ENCODE results near the gene DEPDC5.

Gene DEPDC5

DNA sequence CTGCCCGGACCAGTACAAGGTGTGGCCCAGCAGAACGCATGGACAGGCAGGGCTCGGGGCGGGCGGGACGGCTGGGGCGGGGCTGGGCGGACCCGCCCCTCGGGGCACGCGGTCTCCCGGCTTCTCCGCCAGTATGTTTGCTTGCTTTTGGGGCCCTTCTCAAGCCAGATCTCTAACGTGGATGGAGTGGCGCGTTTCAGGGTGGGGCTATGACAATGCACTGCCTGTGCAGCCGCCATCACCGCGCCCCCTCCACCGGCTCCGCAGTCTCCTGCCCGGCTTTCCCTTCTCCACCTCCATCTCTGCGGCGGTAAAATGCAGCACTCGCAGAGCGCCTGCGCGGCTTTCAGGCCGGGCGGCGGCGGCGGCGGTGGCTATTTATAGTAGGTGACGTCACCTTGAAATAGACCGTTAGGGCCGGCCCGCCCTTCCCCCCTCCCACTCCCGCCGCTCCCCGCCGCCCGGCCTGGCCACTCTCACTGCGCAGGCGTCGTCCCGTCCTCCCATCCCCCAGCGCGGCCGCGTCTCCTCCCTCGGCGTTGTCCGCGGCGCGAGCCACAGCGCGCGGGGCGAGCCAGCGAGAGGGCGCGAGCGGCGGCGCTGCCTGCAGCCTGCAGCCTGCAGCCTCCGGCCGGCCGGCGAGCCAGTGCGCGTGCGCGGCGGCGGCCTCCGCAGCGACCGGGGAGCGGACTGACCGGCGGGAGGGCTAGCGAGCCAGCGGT is 190.3 kb downstream of the DEPDC5 start, which contains the start of gene YWHAH:
Gene YWHAH (plus strand): TSS at position 558 of the 722 bp plus-strand sequence. CDS start 199 bp downstream, outside the sequence.
- in situ Hi-C loops (cut with HindIII; ENCODE audit: low sequenced_read_pairs) = no loop called here

DNA sequence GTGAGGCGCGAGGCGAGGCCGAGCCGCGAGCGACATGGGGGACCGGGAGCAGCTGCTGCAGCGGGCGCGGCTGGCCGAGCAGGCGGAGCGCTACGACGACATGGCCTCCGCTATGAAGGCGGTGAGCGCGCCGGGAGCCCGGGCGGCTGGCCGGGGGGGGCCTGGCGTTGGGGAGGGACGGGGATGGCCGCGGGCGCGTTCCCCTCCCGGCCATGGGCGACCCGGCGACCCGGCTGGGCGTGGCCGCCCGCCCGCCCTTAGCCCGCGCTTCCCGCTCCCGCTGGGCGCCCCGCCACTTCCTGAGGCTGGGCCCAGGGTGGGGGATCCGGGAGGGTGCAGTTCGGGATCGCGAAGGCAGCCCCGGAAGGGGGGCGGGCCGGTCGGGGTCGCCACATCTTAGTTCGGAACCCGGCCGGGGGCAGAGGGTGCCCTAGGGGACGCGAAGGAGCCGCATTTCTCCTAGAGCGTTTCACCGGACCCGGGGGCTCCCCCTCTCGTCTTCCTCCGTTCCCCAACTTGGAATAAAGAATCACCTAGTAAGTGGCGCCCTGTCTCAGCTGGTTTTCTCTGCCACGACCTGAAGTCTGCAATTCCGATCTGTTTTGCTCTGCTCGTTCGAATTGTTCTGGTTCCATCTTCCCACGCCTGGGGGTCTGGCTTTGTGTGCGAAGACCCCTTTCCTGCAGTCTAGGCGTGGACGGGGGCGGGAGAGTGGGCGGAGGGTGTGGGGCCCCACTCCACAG is 191.1 kb downstream of the DEPDC5 start:
- in situ Hi-C loops (cut with HindIII; ENCODE audit: low sequenced_read_pairs) = no loop called here

DNA sequence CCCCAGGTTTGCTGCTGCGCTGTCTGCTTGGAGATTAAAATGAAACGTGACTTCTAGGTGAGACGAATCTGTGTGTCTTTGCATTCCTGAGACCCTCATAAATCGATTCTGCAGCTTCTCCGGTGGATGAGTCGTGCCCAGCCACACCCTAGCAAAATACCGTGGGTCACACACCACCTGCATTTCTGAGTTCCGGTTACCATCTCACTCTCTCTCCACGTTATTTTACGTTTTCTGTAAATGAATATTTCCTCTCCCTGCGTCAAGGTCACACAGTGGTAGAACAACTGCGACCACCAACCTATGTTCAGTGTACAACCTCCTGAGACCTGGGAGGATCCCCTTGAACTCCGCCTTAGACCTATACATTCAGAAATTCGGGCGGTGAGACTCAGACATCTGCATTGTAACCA is 191.6 kb downstream of the DEPDC5 start:
- in situ Hi-C loops (cut with HindIII; ENCODE audit: low sequenced_read_pairs) = no loop called here

DNA sequence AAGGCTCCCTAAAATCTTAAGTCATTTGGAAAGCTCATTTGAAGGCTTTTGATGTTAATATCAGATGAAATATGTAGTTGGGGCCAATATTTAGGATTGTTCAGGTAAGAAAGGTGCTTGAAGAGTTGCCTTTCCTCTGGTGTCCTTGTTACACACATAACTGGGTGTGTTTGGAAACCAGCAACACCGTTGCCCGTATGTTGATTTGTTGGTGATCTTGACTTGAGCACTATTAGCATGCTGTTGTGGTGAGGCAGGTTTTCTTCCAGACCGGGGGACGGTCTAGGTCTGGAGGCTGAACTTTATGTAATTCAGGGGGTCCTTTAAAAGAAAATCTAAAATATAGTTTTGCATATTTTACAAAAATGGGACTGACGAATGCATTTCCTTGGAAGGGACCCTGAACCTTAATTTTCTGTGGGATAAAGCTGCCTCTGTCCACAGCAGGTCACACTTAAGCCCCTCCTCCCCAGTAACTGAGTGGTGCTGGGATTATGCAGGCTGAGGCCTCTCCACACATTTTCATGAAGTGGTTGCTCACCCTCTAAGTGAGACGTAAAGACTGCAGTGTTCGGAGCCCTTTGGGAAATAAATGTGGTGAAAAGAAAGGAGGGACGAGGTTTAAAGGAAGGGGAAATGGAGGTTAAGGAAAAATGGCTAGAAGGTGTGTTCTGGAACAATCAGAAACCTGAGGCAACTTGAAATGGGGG is 192.3 kb downstream of the DEPDC5 start:
- in situ Hi-C loops (cut with HindIII; ENCODE audit: low sequenced_read_pairs) = no loop called here

DNA sequence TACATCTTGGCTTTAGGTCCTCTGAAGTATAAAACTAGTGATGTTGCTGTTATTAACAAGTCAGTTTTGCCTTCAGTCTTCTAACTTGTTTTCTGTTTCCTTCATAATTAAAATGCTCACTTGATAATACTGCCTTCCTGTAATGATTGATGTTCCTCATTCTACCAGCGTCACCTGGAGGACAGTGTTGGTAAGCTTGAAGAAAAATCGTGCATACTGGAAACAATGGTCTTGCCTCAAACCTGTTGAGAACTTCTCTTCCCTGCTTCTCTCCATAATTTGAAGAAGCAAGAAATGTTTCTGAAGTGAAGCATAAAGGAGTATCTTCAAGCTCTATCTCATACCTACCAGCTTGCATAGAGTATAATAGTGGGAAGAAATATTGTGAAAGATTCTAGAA is 193.5 kb downstream of the DEPDC5 start:
- in situ Hi-C loops (cut with HindIII; ENCODE audit: low sequenced_read_pairs) = no loop called here

DNA sequence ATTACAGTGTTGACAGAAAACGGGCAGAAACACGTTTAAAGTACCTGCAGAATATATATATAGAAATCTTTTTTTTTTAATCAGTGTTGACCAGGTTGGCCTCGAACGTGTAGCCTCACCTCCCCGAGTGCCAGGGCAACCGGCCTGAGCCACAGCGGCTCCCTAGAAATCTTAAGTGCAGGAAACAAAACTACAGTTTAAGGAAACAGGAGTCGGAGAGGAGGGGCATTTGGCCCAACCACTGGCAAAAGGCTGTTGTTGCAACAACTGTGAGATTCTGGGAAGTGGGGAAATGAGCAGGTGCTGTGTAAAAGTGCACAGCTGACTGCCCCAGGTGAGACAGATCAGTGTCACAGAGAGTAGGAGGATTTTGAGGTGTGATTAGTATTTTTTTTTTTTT is 194.2 kb downstream of the DEPDC5 start:
- in situ Hi-C loops (cut with HindIII; ENCODE audit: low sequenced_read_pairs) = no loop called here

DNA sequence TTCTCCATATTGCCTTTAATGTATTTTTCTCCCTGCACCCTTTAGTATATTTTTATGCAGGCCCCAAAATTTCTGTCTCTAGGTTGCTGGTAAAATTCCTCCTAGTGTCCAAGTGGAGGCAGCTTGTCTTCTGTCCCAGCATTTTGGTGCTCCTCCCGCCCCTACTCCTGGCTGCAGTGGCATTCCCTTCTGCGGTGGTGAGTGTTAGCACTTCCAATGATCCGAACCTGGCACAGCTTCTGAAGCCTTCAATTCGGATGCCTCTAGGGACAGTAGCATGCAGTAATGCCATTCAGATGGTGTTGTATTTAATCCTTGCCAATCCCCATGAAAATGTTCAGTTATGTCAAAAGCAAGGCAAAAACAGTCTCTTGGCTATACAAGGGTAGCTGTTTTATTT is 196.4 kb downstream of the DEPDC5 start:
- in situ Hi-C loops (cut with HindIII; ENCODE audit: low sequenced_read_pairs) = loop anchor here (5.0 kb wide), 1 partner anchor 113 kb away; no protein-coding TSS in a partner anchor

DNA sequence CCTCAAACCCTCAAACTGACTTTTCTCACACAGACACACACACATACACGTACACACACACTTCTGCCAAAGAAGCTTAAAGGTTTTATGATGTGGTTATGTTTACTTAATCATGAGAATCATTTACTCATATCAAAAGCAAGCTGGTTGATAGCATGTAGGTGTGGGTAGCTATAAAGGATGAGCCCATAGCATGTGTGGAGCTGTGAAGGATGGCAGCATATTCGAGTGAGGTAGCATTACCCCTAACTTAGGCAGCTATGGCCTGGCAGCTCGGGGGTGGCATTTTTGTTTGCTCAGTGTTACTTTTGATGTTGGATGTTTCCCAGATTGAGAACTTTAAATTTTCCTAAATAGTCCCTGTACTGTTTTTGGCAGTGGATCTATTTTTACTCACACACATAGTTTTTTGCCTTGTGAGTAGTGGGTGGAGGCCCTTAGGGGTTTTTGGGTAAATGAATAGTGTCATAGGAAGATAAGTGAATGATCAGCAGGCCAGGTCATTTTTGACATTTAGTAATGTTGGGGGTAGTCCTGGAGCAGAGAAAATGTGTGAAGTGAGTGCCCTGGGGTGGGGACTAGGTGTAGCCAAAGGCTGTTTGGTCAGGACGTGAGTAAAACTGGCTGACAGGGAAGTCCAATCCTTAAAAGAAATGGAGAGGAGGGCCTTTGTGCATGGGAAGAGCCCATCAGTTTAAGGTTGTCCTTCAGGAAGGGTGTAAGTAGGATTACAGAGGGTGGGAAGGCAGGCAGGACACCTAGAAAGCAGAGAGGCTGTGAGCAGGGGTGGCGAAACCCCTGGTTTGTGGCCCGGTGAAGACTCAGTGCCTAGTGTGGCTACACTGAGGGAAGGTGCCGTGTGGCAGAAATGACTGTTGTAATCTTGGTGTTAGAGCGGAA is 197.6 kb downstream of the DEPDC5 start:
- in situ Hi-C loops (cut with HindIII; ENCODE audit: low sequenced_read_pairs) = loop anchor here (5.0 kb wide), 1 partner anchor 114 kb away; no protein-coding TSS in a partner anchor

DNA sequence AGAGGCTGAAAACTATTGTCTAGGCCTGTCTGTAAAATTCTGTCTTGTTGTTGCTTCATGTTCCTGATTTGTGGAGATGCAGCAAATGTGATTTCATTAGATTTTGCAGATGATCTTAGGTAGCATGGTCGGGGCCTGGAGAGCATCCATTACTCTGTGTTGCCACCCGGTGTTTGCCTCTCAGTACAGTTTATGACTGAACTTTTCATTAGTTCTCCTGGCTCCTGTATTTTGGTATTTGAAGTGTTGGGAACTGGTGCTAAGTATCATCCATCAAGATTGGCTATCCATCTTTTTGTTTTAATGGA is 198.2 kb downstream of the DEPDC5 start:
- in situ Hi-C loops (cut with HindIII; ENCODE audit: low sequenced_read_pairs) = loop anchor here (5.0 kb wide), 1 partner anchor 115 kb away; no protein-coding TSS in a partner anchor

DNA sequence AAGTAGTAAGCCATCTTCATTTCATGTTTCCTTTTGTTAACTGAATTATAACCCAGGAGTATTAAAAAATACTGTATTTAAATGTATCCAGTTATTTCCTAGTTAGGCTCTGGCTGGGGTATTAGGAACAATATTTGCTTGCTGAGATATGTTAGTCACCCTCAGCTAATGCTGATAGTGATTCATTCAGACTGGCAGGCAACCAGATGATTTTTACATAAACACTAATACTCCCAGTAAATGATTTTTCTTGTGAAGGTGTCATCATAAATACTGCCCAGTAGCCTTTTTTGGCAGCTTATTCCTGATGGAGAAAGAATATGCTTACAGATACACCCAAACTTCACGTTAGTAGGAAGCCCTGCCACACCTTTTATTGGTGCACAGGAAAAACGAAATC is 198.7 kb downstream of the DEPDC5 start:
- in situ Hi-C loops (cut with HindIII; ENCODE audit: low sequenced_read_pairs) = loop anchor here (5.0 kb wide), 1 partner anchor 115 kb away; no protein-coding TSS in a partner anchor

DNA sequence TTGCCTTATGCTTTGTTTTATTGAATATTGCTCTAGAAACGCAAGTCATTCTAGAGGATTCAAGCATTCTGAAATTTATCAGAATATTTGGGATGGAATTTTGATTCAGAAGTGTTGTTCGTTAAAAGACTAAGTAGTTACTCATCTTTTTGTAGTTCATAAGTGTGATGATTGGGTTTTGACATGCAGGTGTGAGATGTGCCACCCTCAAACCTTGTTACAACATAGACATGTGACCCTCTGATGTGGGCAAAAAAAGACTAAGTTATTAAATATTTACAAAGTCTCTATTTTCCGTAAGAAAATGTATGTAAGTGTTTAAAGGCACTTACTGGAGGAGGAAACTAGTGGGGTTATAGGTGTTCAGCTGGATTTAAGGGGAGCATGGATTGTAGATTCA is 199.4 kb downstream of the DEPDC5 start:
- in situ Hi-C loops (cut with HindIII; ENCODE audit: low sequenced_read_pairs) = loop anchor here (5.0 kb wide), 1 partner anchor 116 kb away; no protein-coding TSS in a partner anchor

DNA sequence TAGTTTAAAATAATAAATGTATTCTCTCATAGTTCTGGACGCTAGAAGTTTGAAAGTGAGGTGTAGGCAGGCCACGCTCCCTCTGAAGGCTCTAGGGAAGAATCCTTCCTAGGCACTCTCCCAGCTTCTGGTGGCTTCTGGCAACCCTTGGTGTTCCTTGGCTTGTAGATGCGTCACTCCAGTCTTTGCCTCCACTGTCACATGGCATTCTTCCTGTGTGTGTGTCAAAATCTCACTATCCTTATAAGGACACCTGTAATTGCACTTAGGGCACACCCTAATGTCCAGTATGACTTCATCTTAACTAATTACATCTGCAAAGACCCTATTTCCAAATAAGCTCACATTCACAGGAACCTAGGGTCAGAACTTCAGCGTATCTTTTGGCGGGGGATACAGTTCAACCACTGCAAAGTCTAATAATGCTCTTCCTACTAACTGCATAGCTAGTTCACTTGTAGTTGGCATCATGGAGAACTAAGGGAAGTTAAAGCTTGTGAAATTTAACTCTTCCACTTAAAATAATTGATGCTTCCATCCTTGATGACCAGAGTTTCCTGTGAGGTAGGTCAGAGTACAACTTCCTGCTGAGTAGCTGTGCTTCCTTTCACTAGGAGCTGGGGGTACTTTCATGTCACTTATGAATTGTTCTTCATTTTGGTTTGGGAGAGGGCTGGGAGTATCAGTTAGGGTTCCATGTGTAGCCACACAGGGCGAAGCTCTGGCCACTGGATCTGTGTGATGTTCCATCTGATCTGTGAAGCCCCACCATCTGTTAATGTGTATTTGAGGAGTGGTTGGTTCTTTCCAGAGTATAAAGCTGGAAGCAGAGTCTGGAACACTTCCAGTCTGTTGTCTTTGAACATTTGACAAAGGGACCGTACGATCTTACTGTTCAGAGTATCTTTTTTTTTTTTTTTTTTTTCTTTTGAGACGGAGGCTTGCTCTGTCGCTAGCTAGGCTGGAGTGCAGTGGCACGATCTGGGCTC is 201.0 kb downstream of the DEPDC5 start:
- in situ Hi-C loops (cut with HindIII; ENCODE audit: low sequenced_read_pairs) = loop anchor here (5.0 kb wide), 2 partner anchors 118 to 288 kb away; no protein-coding TSS in a partner anchor

DNA sequence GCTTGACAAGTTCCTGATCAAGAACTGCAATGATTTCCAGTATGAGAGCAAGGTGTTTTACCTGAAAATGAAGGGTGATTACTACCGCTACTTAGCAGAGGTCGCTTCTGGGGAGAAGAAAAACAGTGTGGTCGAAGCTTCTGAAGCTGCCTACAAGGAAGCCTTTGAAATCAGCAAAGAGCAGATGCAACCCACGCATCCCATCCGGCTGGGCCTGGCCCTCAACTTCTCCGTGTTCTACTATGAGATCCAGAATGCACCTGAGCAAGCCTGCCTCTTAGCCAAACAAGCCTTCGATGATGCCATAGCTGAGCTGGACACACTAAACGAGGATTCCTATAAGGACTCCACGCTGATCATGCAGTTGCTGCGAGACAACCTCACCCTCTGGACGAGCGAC is 202.5 kb downstream of the DEPDC5 start:
- in situ Hi-C loops (cut with HindIII; ENCODE audit: low sequenced_read_pairs) = loop anchor here (5.0 kb wide), 1 partner anchor 289 kb away; no protein-coding TSS in a partner anchor

Measured in endothelial cell of hepatic sinusoid (primary cell).